CD4-positive, alpha-beta T cell (primary cell): ENCODE results near the gene MAP4K3. TPM values are rescaled to one million over a fixed set of nuclear protein-coding genes. Genes with fewer than 3 reads are reported as not detected.

Experiments
- ATAC-seq: fragments of 200-7000 bp; cut with Tn5 transposase; one replicate; pipeline ENCODE4 v1.10.0; 2022; ENCODE audit warnings: mild to moderate bottlenecking; ENCODE audit not compliant: poor library complexity
- CTCF ChIA-PET: fragments of 350-600 bp; sonication (Branson Sonifier 250); formaldehyde crosslinking; loops from one replicate; lab custom pipeline; 2021; ENCODE audit warnings: antibody characterized with exemption, inconsistent platforms; lab: Charles Lee
- POLR2A ChIA-PET: fragments of 350-600 bp; sonication (Branson Sonifier 250); formaldehyde crosslinking; loops from one replicate; lab custom pipeline; 2021; ENCODE audit warnings: antibody characterized with exemption, inconsistent platforms; lab: Charles Lee
- DNase-seq, 14 experiments: peaks; one replicate each; pipeline ENCODE4 v3.0.0-alpha.2; 2013 to 2020; ENCODE audit warnings: mixed read lengths in 2 of 14
- H3K27ac ChIP-seq, 2 donors: one replicate each; pipeline versions ENCODE4 v1.5.1 to v1.7.0; 2013; ENCODE audit warnings: low read length in 2 of 2, low read depth in 1 of 2, mild to moderate bottlenecking in 1 of 2
- H3K27me3 ChIP-seq, 2 experiments: 1 replicate in 1 of 2; 2 replicates in 1 of 2; pipeline versions ENCODE4 v1.6.1 to v1.7.0; 2013; ENCODE audit warnings: low read length in 2 of 2, control low read depth in 1 of 2, mild to moderate bottlenecking in 1 of 2, moderate library complexity in 1 of 2; ENCODE audit not compliant: insufficient read depth in 2 of 2, control insufficient read depth in 1 of 2
- H3K36me3 ChIP-seq: one replicate; pipeline ENCODE4 v1.6.1; 2013; ENCODE audit warnings: low read length, control low read depth; ENCODE audit not compliant: insufficient read depth
- H3K4me1 ChIP-seq: one replicate; pipeline ENCODE4 v1.6.1; 2013; ENCODE audit warnings: low read length, control low read depth; ENCODE audit not compliant: insufficient read depth
- H3K4me3 ChIP-seq: one replicate; pipeline ENCODE4 v1.5.1; 2013; ENCODE audit warnings: mild to moderate bottlenecking, low read length, moderate library complexity
- H3K9me3 ChIP-seq, 2 experiments: 1 replicate in 1 of 2; 2 replicates in 1 of 2; pipeline versions ENCODE4 v1.6.1 to v1.7.0; 2013; ENCODE audit warnings: low read length in 2 of 2, mild to moderate bottlenecking in 2 of 2, control low read depth in 1 of 2, moderate library complexity in 1 of 2; ENCODE audit not compliant: control insufficient read depth in 1 of 2, insufficient read depth in 1 of 2
- H3K27ac Mint-ChIP-seq: one replicate; pipeline ENCODE4 v1.8.0; 2020; ENCODE audit warnings: mixed read lengths
- H3K27me3 Mint-ChIP-seq: one replicate; pipeline ENCODE4 v1.8.0; 2021; ENCODE audit warnings: mixed read lengths
- H3K36me3 Mint-ChIP-seq: one replicate; pipeline ENCODE4 v1.8.0; 2021; ENCODE audit warnings: low read depth, mixed read lengths
- H3K4me1 Mint-ChIP-seq: one replicate; pipeline ENCODE4 v1.8.0; 2021; ENCODE audit warnings: low read depth, mixed read lengths
- H3K4me3 Mint-ChIP-seq: one replicate; pipeline ENCODE4 v1.8.0; 2020; ENCODE audit warnings: mild to moderate bottlenecking, mixed read lengths
- H3K9me3 Mint-ChIP-seq: one replicate; pipeline ENCODE4 v1.8.0; 2020; ENCODE audit warnings: mixed read lengths
- CTCF ChIP-seq: fragments of 200-600 bp; IDR thresholded peaks from one replicate; pipeline ENCODE4 v1.8.0; 2022; ENCODE audit warnings: antibody characterized with exemption, mild to moderate bottlenecking
- intact Hi-C, 2 experiments: fragments of 100-400 bp; cut with DNase I in 1 of 2; cut with micrococcal nuclease in 1 of 2; formaldehyde crosslinking; loops; one replicate each; pipeline versions ENCODE4 v1.15.1 to v1.9.0; 2023 to 2025; cut with DNase I, micrococcal nuclease
- total RNA-seq, 174 experiments: library from RNA in 2 of 174; stranded (reverse) in 2 of 174; gene quantifications; one replicate each; pipeline ENCODE4 v1.2.3 and lab custom pipeline; 2021 to 2026

The MAP4K3 gene
- total RNA-seq, 2 experiments from 2014 or later = 18.4 to 22.5 TPM

DNA sequence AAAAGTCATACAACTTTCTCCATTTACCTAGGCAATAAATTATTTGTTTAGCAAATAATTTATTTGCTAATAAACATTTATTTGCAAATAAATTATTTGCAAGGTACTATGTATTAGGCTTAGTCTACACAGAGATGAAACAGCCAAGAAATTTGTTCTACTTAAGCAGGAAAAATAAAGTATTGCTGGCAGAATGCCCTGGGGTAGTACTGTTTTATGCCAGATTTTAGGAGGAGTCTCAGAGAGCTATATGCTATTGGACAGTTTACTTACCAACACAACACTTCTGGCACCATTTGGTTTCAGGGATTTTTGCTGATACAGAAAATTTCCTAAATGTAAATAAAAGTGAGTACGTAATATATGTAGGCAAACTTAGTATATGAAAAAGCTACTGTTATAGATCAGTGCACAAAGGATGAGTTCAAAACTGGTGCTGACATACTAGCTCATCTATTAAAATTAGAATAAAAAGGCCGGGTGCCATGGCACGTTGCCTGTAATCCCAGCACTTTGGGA, 170.1 kb downstream of the MAP4K3 start:
- ATAC-seq (no peak), DNase-seq (no peak)
- no peak overlapping the region for H3K4me3 ChIP-seq
- intact Hi-C loops = no loop called here
- CTCF ChIA-PET = no interaction called here
- no peak for TF ChIP-seq CTCF
- no peaks in the 10 kb centered on the region for H3K9me3 Mint-ChIP-seq
- H3K4me1 Mint-ChIP-seq = peaks cover 9% of the 10 kb centered on the region
- POLR2A ChIA-PET = no interaction called here
- H3K27ac Mint-ChIP-seq = no peak overlapping the region
- no peaks in the 10 kb centered on the region for H3K4me1 ChIP-seq
- H3K27me3 Mint-ChIP-seq = no peaks in the 10 kb centered on the region
- H3K4me3 Mint-ChIP-seq = no peak overlapping the region
- no peaks in the 10 kb centered on the region for H3K27me3 ChIP-seq
- H3K27ac ChIP-seq = no peak overlapping the region
- H3K9me3 ChIP-seq = no peaks in the 10 kb centered on the region
- H3K36me3 Mint-ChIP-seq = peaks cover 42% of the 10 kb centered on the region
- no peaks in the 10 kb centered on the region for H3K36me3 ChIP-seq

GRCh38 chr2:39266139-39266805, 170.8 kb downstream of the MAP4K3 start:
- Mint-ChIP-seq H3K27me3 (no peaks in the 10 kb centered on the region), H3K9me3 (no peaks in the 10 kb centered on the region), H3K27ac (no peak overlapping the region), H3K36me3 (peaks cover 46% of the 10 kb centered on the region), H3K4me3 (no peak overlapping the region), H3K4me1 (peaks cover 9% of the 10 kb centered on the region)
- TF ChIP-seq CTCF = no peak
- CTCF ChIA-PET = no interaction called here
- Histone ChIP-seq H3K27me3 (no peaks in the 10 kb centered on the region), H3K27ac (no peak overlapping the region), H3K4me3 (no peak overlapping the region), H3K4me1 (no peaks in the 10 kb centered on the region), H3K36me3 (no peaks in the 10 kb centered on the region), H3K9me3 (no peaks in the 10 kb centered on the region)
- POLR2A ChIA-PET = no interaction called here
- intact Hi-C loops = no loop called here
- ATAC-seq = no peak
- peak in 1 of 14 experiments; percentile 9 for DNase-seq

DNA sequence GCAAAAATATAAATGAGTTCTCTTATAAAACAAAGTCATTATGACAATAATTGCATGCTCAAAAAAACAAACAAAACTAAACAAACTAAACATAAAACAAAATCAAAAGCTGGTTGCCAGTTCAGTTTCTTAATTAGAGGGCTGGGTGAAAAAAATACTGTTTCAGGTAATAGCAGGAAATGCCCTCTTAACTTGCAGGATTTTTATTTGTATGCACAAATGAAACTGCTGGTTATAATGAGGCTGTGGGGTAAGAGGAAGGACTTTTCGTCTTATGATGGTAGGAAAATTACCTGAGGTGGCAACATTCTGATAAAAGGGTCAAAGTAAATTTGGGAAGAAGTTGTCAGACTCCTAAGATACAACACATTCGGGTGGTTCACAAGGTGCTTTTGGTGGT, 171.8 kb downstream of the MAP4K3 start:
- DNase-seq (no peak), ATAC-seq (no peak)
- intact Hi-C loops = no loop called here
- Histone ChIP-seq H3K27ac (peak overlapping the region in 1 of 2 donors; percentile 6), H3K4me3 (no peak overlapping the region), H3K27me3 (no peaks in the 10 kb centered on the region), H3K4me1 (no peaks in the 10 kb centered on the region), H3K36me3 (no peaks in the 10 kb centered on the region), H3K9me3 (no peaks in the 10 kb centered on the region)
- H3K36me3 Mint-ChIP-seq = peaks cover 49% of the 10 kb centered on the region
- no peak for TF ChIP-seq CTCF
- H3K27ac Mint-ChIP-seq = no peak overlapping the region
- ChIA-PET CTCF (no interaction called here), POLR2A (no interaction called here)
- no peak overlapping the region for H3K4me3 Mint-ChIP-seq
- peaks cover 9% of the 10 kb centered on the region for H3K4me1 Mint-ChIP-seq
- no peaks in the 10 kb centered on the region for H3K9me3 Mint-ChIP-seq
- no peaks in the 10 kb centered on the region for H3K27me3 Mint-ChIP-seq
